Choroid plexus epithelial cell (primary cell): ENCODE results near the gene LRRC4C.
"Not testable (repeated sequence)": the region's sequence is repeated elsewhere in the genome, so short reads cannot be mapped to it uniquely, and the experiment has no call there.

Experiments used
- DNase-seq: peaks from one replicate; pipeline ENCODE4 v3.0.0-alpha.2; 2010; ENCODE audit warnings: low read depth
- H3K4me3 ChIP-seq: 2 replicates; pipeline ENCODE4 v1.5.1; 2011; ENCODE audit warnings: low read depth, mild to moderate bottlenecking, control low read depth, low read length, moderate library complexity
- CTCF ChIP-seq: conservative IDR thresholded peaks from 2 replicates; pipeline ENCODE4 v1.5.1; 2011; ENCODE audit warnings: low read depth, mild to moderate bottlenecking, control low read depth, inconsistent platforms, low read length, moderate library complexity

LRRC4C gene

DNA sequence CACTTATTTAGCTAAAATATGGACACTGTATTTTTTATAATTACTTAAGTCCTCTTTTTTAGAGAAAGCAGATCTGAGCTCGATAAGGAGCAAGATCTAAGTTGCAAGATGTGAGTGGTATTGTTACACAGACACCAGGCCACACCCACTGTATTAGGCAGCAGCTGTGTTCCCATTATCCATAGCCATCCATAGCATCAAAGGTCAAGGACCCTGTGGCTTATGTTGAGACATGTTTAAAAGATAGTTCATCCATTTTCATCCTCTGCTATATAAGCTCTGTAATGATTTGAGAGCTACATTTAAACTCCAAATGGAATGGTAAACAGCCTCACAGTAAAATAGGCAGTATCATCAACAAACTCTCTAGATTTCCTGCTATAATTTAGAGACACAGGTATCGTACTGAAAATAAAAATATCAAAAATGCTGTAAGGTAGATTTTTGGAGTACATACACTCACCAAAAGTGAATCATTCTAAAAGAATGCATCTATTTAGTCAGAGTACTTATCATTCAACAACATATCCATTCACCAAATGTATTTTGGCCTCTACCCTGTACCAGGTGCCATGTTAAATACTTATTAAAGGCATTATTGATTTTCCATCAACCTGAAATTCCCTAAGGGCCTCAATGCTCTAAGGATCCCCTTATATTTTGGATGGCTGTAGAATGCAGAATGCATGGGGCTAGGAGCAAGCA lies 574.0 kb downstream of the LRRC4C start:
- DNase-seq, result no peak

DNA sequence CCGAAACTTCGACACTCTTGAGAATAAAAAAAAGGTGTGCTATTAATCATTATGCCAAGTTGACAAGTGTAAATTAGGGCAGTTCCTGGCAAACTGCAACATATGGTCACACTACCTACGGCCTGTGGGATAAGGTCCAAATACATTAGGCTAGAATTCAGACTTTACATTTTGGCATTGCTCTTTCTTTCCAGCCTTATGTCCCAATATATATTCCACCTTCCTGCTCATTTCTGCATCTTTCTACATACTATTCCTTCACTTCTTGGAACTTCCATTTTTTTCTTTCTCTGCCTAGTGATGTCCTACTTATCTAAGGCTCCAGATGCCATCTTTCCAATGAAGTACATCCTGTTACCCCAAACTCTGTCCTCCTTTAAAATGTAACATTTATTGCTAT lies 577.2 kb downstream of the LRRC4C start:
- H3K4me3 ChIP-seq, result no peak overlapping the region
- TF ChIP-seq CTCF, result no peak
- DNase-seq, result no peak

More for the DNA sequence above, 574.0 kb downstream of the LRRC4C start:
- H3K4me3 ChIP-seq, result no peak overlapping the region
- no peak for TF ChIP-seq CTCF

- H3K4me3 ChIP-seq, result no peak overlapping the region
- no peak for TF ChIP-seq CTCF
- DNase-seq, result no peak
These were observed 579.5 kb downstream of the LRRC4C start for GRCh38 chr11:40879911-40880310.

DNA sequence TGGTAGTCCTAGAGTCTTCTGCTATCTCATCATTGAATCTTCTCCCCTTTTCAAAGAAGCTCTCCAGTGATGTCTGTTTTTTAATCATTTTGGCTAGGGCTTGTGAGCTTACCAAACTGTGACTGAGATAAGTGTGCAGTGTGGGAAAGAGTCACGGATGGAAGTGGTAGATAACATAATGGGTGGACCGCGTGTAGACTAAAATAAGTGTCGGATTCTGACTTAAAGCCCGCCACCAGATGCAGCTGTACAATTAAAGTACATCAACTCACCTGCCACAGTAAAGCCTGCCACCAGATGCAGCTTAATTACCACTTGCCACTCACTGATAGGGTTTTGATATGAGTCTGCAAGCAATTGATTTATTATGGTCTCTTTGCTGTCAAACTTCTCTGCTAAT lies 581.5 kb downstream of the LRRC4C start:
- DNase-seq, result no peak
- TF ChIP-seq CTCF, result no peak
- no peak overlapping the region for H3K4me3 ChIP-seq

DNA sequence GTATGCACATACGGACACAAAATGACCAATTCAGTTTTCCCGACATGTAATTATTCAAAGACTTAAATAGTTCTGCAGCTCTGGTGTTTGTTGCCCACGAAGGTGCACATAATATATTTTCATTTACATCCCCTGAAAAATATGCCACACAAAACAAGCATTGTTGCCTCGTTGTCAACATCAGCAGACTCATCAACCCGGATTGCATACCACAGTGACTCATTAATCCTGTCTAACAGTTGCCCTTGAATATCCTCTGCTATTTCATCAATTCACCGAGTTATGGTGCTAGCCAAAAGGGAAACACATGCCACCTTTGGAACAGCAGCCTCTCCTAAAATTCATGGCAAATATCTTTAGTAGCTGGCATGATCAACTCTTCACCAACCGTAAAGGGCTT lies 582.2 kb downstream of the LRRC4C start:
- no peak for DNase-seq
- no peak for TF ChIP-seq CTCF

DNA sequence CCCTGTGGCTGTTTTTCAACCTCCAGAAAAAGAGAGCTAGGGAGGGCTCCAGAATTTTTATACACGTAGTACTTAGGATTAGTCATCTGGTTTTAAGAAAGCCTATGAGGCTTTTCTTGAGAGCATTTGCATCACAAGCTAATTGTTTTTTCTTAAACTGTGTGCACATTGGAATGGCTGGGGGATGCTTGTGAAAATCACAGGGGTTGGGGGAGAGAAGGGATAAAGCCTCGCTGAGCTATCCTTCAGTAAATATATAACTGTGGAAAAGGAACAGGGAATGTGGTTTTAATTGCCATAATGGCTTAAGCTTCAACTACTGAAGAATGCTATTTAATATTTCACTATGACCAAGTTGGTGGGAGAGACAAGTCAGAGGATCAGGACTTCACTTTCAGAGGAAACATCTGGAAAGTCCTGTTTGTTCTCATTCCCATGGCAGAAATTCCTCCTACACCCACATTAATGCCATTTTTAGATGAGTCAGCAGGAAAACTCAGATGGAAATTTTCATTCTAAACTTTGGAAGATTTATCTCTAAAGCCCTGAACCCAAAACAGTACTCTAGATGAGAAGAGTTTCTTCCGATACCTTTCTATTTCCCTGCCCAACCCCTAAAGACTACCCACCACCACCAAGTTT lies 591.3 kb downstream of the LRRC4C start:
- TF ChIP-seq CTCF, result no peak
- DNase-seq, result no peak
- no peak overlapping the region for H3K4me3 ChIP-seq

More for the DNA sequence above, 582.2 kb downstream of the LRRC4C start:
- no peak overlapping the region for H3K4me3 ChIP-seq

DNA sequence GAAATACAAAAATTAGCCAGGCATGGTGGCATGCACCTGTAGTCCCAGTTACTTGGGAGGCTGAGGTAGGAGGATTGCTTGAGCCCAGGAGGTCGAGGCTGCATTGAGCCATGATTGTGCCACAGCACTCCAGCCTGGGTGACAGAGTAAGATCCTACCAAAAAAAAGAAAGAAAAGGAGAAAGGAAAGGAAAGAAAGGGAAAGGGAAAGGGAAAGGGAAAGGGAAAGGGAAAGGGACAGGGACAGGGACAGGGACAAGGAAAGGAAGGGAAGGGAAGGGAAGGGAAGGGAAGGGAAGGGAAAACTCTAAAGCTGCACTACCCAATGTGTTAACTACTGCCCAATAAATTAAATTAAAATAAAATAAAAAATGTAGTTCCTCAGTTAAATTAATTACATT lies 601.7 kb downstream of the LRRC4C start:
- not testable (repeated sequence) for H3K4me3 ChIP-seq, DNase-seq
